HUDEP-2 (cell line): ENCODE results near the gene VWC2L.

ENCODE experiments used
- DNase-seq, 76 experiments: peaks; one replicate each; lab custom pipeline; 2025; ENCODE audit not compliant: unreplicated experiment in 76 of 76; lab: John Stamatoyannopoulos, UW

Gene VWC2L

DNA sequence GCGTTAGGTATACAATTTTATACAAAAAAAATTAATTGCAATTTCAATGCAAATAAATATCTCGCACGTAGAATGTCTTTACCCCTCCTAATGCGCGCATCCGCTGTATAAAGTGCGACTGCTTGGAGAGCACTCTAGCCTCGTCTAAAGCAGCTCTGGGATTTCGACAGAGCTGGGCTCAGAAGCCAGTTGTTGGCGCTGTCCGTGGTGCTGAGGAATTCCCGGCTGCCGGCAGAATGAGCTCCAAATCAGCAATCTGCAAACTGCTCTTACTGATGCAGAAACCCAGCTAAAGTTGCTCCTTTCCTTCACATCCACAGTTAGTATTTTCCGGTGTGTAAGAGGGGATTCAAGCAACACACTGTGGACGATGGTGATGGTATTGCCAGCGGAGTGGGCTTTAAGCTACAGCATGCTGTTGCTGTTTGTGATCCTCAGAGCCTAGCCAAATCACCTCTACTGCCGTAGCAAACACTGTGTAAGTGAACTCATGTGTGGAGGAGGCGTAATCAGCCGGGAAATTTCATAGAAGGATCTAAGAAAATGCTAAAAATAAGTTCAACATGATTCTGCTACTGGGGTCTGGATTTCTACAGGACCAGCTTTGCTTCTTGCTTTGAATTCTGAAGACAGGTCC lies at the start of gene VWC2L:
Gene VWC2L (plus strand): TSS at position 137 of the 637 bp plus-strand sequence. CDS start 3,140 bp downstream, outside the sequence.
- peak in 48 of 76 experiments; percentile 0 to 58 (median 16) for DNase-seq

DNA sequence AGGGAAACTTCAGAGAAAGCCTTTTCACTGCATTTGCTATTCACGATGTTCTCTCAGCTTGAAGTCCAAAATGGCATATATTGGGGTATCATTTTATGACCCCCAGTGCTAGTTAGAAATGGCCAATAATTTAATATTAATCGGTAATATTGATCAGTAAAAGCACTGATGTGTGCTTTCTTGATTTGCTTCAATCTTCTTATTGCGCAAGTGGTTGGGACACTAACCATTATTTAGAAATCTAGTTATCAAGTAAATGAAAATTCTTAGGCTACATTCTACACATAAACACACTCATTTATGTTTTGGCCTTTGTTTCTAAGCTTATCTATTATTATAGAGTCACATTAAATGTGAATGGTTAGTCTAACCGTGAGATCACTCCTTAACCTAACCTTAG lies 49.7 kb upstream of the VWC2L start:
- no peak for DNase-seq

DNA sequence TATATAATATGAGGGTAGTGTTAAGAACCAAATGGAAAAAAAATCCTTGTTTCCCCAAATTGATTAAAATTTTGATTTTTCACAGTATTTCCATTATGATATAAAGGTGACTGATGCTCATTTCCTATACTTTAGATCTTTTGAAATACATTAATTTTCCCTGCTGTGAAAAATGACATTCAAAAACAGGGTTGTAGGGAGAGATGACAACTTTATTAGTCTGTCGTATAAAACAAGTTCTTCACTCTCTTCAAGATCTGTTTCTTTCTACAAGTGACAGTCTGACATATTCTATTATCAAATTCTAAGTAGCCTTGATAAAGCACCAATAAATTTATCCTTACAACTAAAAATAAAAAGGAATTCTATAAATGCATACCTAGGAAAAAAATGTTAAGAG lies 45.3 kb upstream of the VWC2L start:
- DNase-seq, result no peak

DNA sequence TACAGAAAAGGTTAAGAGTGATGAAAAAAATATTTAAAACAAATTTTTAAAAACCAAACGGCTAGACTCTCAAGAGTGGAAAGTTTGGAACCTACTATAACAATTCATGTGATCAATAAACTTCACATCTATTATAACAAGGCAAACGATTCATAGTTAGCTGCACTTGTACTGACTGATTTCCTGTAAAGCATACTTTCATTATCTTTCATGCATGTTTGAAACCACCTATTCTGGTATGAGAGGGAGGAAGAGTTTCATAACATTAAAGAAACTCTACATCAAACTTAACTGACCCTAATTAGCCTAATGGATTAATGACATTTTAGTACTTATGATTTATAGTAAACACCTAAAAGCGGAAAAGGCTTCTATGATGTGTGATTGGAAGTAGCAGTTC lies 43.7 kb upstream of the VWC2L start:
- DNase-seq, result no peak

DNA sequence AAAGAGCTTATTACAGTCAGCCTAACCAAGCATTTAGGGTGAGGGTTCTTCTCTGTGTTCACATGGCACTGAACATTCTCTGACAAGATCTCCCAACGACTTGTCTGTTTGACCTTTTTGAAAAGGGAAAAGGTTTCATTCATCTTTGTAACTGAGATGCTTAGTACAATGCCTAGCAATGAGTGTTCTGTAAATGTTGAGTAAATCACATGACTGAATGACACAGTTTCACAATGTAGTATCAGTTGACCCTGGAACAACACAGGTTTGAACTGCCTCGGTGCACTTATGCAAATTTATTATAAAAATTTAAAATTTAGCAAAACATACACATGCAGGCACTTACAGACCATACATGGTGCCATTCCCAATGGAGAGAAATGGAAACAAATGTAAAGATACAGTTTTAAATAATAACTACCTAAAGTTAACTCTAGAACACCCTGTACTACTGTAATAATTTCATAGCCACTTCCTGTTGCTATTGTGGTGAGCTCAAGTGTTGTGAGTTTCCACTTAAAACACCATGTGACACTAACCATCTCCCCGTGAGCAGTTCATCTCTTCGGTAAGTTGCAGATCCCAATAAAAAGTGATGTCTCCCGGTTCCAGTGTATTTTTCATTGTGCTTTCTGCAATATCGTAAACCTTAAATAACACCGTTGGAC lies 34.1 kb upstream of the VWC2L start:
- DNase-seq, result no peak

DNA sequence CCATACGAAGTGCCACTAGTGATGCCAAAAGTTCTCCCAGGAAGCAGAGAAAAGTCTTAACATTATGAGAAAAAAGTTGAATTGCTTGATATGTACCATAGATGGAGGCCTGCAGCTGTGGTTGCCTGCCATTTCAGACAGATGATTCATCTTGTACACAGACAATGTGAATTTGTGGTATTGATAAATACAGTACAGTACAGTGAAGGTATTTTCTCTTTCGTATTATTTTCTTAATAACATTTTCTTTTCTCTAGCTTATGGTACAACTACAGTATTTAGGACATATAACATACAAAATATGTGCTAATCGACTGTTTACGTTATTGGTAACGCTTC lies 33.6 kb upstream of the VWC2L start:
- no peak for DNase-seq

DNA sequence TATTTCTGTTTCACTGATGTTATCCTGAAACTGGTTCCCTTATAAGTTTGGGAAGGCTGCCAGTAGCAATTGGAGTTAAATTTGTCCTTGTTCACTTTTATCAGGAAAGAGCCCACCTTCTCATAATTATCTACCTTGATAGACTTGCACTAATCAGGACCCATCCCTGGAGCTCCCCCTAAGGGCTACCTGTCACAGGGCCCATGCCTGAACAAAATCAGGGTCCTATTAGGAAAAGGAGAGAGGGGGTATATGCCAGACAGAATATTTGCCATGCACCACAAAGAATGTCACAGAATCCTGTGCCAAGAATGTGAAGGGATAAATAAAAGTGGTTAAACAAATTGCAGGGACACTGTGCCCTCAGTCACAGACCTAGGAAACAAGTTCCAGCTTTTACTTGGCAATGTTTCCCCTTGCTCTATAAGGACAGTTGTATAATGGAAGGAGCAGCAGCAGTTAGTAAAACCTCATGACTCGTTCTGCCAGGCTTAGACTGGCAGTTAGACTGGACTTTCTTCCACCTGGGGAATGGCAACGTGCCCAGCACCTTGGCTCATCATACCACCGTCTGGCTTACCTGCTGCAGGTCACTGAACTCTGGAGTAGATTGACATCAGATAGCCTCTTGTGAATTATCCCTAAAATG lies 32.3 kb upstream of the VWC2L start:
- no peak for DNase-seq

DNA sequence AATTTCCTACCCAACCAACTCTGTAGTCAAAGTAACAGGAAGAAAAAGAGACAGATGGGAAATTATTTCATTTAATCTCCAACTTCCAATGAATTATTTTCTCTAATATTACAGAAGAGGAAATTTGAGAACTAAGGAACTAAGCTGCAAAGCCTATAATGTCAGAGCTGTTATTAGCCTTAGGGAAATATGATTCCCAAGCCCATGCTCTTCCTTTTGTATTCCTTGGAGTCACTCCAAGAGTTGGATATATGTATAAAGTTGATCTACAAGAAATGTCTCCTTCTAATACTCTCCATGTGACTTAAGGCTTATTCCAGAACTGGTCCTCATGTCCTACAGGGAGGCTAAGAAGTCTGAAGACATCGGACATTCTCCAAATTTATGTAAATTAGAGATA lies 31.6 kb upstream of the VWC2L start:
- no peak for DNase-seq

DNA sequence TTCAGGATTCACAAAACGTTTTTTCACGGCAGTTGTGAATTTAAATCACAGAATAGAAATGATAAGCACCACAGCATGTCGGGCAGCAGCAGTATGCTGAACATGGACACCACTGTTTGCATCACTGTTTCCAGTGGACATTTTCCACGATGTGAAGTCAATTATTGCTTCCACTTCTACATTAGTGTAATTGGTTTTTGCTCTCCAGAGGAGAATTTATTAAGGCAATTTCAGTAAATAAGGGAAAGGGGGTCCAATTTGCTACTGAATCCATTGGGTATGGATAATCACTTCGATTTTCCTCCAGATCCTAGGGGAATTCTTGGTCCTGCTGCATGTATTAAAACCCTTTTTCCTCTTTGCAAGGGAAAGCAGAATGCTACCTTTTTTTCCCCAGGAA lies 30.2 kb upstream of the VWC2L start:
- DNase-seq, result no peak

DNA sequence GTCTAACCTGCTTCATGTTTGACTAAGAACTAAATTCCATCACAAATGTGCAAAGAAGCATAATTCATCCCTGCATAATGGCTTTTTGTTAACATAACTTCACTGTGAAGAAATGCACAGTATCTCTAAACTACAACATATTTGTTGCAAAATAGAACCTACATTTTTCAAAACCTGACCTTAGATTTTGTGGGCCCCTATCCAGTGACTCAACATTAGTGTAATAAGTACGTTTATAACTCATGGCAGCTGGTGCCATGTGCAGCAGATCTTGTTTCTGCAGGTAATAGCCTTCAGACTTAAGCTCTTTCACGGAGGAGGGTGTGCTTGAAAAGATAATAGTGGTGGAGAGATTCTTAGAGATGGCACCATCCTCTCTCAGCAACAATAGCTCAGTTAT lies 28.6 kb upstream of the VWC2L start:
- no peak for DNase-seq

DNA sequence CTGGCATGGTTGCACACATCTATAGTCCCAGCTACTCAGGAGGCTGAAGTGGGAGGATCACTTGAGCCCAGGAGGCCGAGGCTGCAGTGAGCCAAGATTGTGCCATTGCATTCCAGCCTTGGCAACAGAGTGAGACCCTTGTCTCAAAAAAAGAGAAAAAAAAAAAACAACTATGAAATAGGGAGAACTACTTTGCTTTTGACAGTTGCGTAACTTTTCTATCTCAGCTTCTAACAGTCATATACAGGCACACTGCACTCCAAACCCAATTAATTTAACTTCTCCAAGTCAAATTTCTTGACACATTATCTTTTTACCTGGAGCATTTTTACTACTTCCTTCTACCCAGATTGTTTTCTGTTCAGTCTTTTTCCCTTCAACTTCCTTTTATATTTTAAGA lies 24.1 kb upstream of the VWC2L start:
- DNase-seq, result no peak

DNA sequence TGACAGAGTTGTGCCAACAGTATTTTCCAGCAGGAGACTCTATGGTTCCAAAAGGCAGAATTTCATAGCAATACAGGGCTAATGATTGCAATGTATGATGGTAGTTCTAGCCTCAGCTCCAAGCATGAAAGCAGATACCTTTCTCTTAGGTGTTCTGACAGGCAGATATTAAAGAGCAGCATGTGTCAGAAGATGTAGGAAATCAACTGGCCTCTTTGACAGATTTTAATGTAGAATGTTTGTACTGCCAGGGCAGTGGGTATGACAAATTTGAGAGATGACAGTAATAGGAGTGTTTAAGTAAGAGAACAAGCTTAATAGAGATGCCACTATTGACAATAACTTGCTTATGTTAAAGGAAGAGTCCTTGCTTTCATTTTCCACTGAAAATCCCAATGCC lies 21.5 kb upstream of the VWC2L start:
- no peak for DNase-seq

DNA sequence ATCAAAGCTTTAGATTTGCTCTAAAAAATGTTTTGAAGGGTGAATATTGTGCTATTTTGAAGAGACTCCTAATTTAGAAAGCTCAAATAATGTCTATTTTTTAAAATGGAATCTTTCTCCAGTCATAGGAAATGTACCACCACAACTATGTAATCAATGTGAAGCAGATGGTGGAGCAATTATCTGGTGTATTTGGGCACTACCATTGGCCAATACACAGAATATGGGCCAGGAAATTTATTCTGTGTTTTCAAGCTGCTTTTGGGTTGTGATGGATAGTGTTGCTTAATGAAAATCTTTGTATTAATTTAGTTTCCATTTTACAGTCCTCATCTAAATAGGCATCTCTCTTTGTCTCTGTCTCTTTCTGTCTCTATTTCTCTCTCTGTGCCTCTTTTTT lies 17.1 kb upstream of the VWC2L start:
- no peak for DNase-seq

DNA sequence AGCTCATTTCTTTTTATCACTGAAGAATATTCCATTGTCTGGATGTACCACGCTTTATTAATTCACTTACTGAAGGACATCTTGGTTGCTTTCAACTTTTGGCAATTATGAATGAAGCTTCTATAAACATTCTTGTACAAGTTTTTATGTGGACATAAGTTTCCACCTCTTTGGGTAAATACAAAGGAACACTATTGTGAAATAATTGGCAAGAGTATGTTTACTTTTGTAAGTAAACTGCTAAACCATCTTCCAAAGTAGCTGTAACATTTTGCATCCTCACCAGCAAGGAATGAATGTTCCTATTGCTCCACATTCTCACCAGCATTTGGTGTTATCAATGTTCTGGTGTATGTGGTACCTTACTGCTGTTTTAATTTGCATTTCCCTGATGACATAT lies 15.8 kb upstream of the VWC2L start:
- DNase-seq, result no peak

DNA sequence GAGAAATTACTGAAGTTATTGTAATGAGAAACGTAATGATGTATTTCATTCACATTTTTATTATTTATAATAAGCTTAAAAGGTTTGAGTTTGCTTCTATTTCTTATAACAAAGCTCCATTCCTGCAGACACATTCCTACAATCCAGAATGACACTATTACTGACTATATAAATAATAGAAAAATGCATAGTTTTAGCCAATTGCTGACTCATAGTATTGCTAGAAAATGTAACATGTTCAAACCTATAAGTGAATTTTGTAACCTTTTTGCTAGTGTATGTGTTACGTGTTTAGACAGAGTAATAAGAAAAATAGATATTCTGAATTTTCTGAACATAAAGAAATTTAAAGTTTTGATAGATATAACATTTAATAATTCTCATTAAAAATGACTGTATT lies 9.3 kb upstream of the VWC2L start:
- no peak for DNase-seq

DNA sequence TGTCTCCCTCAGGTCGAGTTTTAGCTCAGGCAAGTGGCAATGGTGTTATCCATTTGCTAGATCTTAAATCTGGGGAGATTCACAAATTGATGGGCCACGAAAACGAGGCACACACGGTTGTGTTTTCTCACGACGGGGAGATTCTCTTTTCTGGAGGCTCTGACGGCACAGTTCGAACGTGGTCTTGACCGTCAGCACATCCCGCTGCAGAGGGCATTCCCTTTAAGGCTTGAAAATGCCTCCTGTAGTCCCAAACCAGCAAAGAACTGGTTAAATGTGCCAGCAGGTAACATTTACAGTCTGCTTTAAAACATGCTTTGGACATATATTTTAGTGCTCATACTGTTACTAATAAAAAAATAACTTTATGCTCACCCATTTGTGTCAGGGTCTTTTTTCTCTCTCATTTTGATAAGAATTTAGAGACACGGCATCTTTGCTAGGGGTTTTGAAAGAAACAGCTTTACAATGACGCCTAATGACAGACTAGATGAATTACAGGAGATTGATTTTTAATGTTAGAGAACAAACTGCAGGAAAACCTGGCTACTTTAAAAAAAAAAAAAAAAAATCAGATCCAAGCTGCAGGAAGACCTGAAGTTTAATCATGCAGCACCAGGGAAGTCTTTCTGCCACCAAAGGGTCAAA lies 602 bp upstream of the VWC2L start:
- no peak for DNase-seq

DNA sequence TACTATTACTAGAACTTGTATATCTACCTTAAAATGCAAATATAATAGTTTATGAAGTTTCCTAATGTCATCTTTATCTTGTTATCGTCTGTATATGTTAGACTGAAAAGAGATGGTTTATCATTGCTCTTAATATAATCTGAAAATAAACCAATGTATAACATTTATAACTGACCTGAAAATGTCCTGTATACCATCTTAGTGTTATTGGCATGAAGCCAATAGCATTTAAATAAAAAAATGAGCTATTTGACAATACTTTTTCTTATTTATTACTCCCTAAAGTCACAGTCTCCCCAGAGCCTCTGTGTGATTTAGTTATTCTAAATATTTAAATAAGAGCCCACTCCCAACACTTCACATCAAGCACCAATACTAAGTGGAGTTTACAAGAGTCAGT lies 1.8 kb downstream of the VWC2L start:
- no peak for DNase-seq

DNA sequence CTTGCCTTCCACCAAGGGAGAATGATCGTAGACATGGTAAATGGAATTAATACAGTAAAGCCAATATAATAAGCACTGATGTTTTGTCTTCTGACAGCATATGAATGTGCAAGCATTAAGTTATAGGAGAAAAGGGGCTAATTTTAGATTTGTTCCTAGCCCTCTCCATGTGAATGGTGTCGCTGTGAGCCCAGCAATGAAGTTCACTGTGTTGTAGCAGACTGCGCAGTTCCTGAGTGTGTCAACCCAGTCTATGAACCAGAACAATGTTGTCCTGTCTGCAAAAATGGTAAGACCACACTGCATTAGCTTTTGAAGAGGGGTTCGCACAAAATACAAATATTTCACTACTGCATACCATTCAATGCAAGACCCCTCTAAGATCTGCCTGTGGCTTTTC lies 25.6 kb downstream of the VWC2L start:
- DNase-seq, result no peak

DNA sequence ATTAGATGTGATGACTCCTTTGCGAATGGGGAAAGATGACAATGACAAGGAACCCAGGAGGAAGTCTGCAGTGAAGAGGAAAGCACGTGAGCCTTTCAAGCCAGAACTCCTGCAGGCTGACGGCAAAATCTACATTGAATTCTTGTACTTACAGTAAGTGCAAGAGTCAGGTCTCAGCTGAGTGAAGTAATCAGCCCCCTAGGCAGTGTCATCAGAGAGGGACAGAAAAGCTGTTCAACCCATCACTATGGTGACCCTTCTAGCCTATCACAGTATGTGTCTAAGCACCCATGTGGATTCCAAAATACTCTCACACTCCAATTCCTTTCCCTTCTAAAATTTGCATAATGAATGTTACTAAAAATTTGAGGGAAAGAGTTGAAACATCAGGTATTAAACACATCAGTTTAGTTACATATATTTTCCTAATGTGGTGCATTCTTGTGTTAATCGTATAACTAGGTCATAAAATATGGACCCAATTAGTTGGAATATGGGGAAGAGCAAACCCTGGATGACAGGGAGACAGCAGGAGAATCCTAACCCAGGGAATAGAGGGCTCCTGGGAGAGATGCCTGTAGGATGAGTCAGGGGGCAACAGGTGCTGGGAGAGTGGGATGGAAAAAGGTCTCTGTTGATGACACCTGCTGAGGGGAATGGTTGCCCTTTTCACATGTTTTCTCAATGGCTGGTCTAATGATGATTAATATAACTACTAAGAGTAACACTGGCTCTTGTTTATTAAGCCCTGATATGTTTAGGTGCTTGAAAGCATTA lies 39.5 kb downstream of the VWC2L start:
- no peak for DNase-seq

DNA sequence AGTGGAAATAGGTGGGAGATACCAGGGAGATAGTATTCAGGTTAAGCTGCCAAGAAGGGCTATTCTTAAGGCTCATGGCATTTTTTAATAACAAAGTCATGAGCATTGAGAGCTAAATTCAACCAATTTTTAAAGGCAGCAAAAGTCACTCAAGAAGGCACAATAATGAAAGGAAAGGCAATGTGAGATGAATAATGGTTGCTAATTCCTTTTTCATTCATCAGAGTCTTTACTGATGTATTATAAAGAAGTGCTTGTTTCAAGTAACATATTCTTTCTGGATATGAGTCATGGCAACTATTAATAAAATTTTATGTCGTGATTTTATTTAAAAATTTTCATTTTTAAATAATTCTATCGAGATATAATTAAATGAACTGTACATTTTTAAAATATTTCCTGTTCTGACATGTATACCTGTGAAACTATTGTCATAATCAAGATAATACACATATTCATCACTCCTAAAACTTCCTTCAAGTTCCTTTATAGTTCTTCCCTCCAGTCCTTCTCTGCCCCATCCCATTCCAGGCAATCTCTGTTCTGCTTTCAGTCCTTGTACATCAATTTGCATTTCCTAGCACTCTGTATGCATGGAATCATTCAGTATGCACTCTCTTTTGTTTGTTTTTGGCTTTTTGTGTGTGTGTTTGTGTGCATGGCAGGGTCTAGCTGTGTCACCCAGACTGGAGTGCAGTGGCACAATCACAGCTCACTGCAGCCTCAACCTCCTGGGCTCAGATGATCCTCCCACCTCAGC lies 40.8 kb downstream of the VWC2L start:
- DNase-seq, result no peak
